Right hindlimb (tissue), 1 donor: ENCODE results near the gene EXD2.
"Not testable (repeated sequence)": the region's sequence is repeated elsewhere in the genome, so short reads cannot be mapped to it uniquely, and the experiment has no call there.

Experiments
- DNase-seq: peaks from one replicate; pipeline ENCODE4 v3.0.0-alpha.2; 2018

The EXD2 gene

GRCh38 chr14:69285661-69286255 is 94.5 kb downstream of the EXD2 start:
- DNase-seq = no peak

GRCh38 chr14:69287098-69288010 is 96.1 kb downstream of the EXD2 start:
- DNase-seq = no peak

- DNase-seq = peak; percentile 42
These were observed 96.9 kb downstream of the EXD2 start for GRCh38 chr14:69288011-69288771.

DNA sequence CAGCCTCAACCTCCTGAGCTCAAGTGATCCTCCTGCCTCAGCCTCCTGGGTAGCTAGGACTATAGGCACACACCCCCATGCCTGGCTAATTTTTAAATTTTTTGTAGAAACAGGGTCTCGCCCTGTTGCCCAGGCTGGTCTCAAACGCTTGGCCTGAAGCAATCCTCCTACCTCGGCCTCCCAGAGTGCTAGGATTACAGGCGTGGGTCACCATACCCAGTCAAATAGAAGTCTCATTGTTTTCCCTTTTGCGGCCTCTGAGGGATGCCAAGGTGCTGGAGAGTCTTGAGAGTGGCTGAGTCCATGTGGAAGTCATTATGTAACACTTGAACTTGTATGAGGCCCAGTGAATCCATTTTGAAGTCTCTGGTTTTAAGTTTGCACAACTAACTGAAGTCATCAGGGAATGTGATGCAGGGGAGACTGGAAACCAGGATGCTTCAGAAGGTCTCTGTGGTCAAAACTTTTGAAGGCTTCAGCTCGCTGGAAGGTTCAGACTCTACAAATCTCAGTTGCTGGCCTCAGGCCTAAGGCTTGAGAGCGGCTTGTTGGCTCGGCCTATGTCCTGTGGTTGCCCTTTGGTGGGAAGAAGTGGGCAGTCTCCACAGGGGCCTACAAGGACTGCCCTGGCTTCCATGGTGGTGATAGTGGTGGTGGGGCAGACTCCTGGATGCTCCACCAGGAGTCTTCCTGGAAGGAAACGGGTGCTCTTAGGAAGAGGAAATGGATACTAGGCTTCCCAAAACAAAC is 97.8 kb downstream of the EXD2 start:
- DNase-seq = no peak

GRCh38 chr14:69289811-69290520 is 98.7 kb downstream of the EXD2 start:
- peak; percentile 26 for DNase-seq

- DNase-seq = not testable (repeated sequence)
These were observed 99.6 kb downstream of the EXD2 start for GRCh38 chr14:69290881-69291280.

GRCh38 chr14:69291396-69291795 is 100.1 kb downstream of the EXD2 start:
- DNase-seq = no peak

DNA sequence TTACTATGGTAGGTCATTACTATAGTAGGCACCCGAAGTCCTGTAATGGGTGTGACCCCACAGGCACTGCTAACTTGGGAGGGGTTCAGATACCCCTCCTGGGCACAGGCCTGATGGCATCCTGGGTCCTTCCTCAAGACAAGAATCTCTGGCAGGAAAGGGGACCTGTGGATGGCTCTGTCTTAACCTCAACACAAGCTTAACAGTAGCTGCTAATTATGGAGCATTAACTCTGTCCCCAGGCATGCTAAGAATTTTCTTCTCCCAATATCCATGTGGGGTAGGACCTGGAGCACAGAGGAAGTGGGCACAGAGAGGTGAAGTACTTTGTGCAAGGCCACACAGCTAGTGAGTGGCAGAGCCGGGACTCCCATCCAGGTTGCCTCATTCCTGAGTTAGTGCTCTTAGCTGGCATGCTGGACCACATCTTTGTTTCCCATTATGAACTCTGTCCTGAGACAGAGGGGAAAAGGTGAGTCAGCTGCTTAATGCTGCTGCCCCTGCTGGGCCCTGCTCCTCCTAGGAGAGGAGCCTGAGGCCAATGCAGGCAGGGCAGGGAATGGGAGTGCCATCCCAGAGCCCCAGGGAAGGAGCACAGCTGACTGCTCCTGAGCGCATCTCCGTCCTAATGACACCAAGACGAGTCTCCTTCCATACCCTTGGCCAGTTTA is 100.7 kb downstream of the EXD2 start:
- no peak for DNase-seq
